NCI-H748 treated with DMSO at 0.1 percent for 48 hours (cell line): ENCODE measurements around the gene ZFHX2.

Experiments used
- DNase-seq: peaks from one replicate; lab custom pipeline; 2025; lab: John Stamatoyannopoulos, UW

ZFHX2 gene

GRCh38 chr14:23572836-23573235 lies 21.3 kb upstream of the ZFHX2 start:
- DNase-seq = no peak

GRCh38 chr14:23572524-23572828 lies 20.9 kb upstream of the ZFHX2 start:
- DNase-seq = no peak

GRCh38 chr14:23571701-23572523 lies 20.3 kb upstream of the ZFHX2 start:
- no peak for DNase-seq

- no peak for DNase-seq
These were observed 19.4 kb upstream of the ZFHX2 start for GRCh38 chr14:23570806-23571483.

GRCh38 chr14:23569443-23570151 lies 18.0 kb upstream of the ZFHX2 start:
- no peak for DNase-seq

GRCh38 chr14:23568600-23569331 lies 17.2 kb upstream of the ZFHX2 start:
- DNase-seq = no peak

GRCh38 chr14:23568021-23568599 lies 16.5 kb upstream of the ZFHX2 start:
- DNase-seq = no peak

GRCh38 chr14:23567186-23568020 lies 15.8 kb upstream of the ZFHX2 start, which contains the start of gene AP1G2:
Gene AP1G2, minus strand, starts transcription at chr14:23567791. Its CDS starts 477 bp downstream, at chr14:23567314.
- DNase-seq = peak; percentile 79

DNA sequence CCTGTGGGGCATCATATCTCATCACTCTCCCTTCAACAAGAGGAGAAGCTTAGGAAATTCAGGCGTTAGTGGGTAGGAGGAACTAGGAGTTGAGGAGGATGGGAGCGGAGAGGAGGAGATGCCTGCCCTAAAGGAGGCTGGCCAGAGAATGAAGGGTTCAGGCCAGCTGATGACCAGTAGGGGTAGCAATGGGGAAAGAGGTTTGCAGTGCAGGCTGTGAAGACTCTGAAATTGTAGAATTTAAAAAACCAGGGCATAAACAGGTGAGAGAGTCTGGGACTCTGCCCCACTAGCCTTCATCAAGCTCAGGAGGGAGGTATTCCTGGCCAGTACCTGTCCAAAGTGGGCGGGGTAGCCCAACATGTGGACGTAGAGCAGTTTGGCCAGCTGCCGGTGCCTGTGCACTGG lies 15.2 kb upstream of the ZFHX2 start:
- DNase-seq = no peak

- DNase-seq = no peak
These were observed 14.7 kb upstream of the ZFHX2 start for GRCh38 chr14:23566112-23566777.

DNA sequence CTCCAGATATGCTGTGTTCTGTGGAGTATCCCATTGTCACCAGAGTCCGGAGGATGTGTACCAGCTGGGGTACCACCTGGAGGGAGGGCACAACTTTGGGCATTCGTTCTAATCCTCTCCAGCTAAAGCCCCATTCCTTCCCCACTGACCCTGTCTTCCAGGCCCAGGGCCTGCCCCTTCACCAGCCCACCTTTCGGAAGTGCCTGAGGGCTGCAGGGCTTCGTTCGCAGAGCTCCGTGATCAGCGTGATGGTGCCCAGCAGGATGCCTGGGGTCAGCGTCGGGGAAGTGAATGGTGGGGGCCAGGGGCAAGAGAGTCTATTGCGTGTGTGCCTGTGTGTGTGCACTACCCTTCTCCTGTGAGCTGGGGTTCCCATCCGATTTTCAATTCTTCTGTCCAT lies 14.1 kb upstream of the ZFHX2 start:
- DNase-seq = no peak

GRCh38 chr14:23564876-23565275 lies 13.3 kb upstream of the ZFHX2 start:
- DNase-seq = no peak

DNA sequence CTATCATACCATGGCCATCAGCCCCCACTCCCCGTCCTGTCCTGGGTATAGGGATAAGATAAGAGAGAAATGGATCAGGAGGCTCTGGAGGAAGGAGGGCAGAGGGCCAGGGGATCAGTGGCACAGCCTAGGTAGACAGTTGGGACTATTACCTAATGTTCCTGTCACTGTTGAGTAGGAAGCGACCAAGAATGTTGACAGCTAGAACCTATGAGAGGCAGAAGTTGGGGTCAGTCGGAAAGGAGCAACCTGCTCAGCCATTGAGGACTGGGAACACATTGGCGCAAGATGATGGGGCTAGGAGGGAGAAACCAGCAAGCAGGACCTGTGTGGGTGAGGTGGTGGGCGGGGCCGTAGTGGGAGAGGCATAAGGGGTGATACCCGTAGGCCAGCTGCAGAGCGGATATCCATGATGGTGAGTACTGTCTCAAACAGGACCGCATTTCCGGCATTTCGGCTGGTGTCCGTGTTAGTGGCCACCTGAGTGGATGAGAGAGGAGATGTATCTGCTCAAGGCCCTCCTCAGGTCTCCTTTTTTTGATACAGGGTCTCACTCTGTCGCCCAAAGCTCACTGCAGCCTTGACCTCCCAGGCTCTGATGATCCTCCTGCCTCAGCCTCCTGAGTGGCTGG lies 12.7 kb upstream of the ZFHX2 start:
- no peak for DNase-seq

DNA sequence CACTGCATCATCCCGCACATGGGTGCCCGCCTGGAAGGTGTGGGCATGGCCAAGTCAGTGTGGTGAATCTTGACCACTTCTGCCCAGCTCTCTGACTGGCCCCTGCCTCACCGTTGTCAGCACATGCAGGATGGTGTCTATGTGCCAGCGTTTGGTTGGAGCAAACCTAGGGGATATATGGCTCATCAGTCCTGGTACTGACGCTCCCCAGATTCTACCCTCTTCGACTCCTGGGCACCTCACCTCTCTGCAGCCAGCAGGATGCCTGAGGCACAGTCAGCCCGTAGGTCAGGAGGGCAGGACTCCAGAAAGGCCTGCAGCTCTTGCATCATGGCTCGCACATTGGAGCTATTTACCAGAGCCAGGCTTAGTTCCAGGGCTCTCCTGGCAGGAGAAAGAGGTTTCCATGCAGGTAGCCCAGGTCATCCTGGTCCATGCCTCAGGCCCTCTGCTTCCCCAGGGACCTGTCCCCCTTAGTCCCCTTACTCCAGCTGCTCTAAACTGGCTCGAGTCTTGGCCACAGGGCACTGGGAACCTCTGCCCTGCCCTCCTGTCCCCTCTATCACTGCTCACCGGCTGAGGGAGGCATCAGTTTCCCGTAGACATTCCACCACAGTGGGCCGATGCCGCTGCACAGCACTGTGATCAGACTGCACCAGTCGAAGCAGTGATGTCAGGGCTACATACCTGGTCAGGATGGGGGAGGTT lies 12.1 kb upstream of the ZFHX2 start:
- no peak for DNase-seq

- peak; percentile 56 for DNase-seq
These were observed 11.4 kb upstream of the ZFHX2 start for GRCh38 chr14:23562822-23563472.

DNA sequence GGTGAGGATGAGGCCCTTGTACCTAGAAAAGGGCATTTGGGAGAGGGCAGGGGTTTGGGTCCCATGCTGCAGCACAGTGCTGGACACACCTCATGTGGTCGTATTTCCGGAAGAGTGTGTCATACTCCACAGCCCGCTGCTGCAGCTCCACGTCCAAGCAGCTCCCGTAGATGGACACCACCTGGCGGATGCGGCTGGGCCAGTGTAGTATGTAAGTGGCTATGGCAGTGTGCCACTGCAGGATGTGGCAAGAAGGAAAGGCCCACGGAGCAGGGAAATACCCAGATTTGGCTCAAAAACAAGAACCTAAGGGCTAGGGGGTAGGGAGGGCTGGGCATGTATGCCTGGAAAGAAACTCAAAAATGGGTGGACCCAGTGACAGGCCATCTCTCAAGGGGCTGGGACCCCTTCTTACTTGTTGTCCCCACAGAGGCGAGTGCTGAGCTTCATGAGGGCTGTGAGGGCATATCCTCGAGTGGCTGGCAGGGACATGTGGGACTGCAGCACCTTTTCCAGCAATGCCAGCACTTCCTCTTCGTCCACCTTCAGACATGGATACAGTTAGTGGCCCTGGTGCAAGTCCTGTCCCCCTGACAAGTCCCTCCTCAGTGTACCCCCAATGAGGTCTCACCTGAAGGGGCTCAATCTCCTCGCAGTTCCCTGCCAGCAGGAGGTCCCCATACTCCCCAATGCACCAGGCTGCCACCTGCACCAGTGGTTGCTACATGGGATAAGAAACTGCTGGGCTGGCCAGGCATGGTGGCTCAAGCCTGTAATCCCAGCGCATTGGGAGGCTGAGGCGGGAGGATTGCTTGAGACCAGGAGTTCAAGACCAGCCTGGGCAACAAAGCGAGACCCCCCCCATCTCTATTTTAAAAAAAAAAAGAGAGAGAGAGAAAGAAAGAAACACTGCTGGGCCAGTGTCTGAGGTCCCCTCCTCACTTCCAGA lies 10.6 kb upstream of the ZFHX2 start:
- DNase-seq = no peak

GRCh38 chr14:23561259-23561658 lies 9.7 kb upstream of the ZFHX2 start:
- DNase-seq = no peak
